Suprapubic skin (tissue), 4 donors: ENCODE data around the gene MYD88. TPM values are rescaled to one million over a fixed set of nuclear protein-coding genes. Genes with fewer than 3 reads are reported as not detected.

Source experiments
- DNase-seq, 2 donors: peaks; one replicate each; pipeline ENCODE4 v3.0.0-alpha.2; 2019; ENCODE audit warnings: low spot score in 2 of 2
- H3K27ac ChIP-seq: fragments of 200-600 bp; sonication (generic); one replicate; pipeline ENCODE4 v1.5.1; 2019
- H3K27me3 ChIP-seq: fragments of 200-600 bp; sonication (generic); one replicate; pipeline ENCODE4 v1.5.1; 2019
- H3K36me3 ChIP-seq: fragments of 200-600 bp; sonication (generic); one replicate; pipeline ENCODE4 v1.5.1; 2019
- H3K4me1 ChIP-seq: fragments of 200-600 bp; sonication (generic); one replicate; pipeline ENCODE4 v1.5.1; 2019
- H3K4me3 ChIP-seq: fragments of 200-600 bp; sonication (generic); one replicate; pipeline ENCODE4 v1.5.1; 2019; ENCODE audit warnings: mild to moderate bottlenecking
- H3K9me3 ChIP-seq: fragments of 200-600 bp; sonication (generic); one replicate; pipeline ENCODE4 v1.5.1; 2019
- CTCF ChIP-seq, 2 donors: fragments of 200-600 bp in 1 of 2; fragments of 450-650 bp in 1 of 2; sonication (generic) in 1 of 2; IDR thresholded peaks; one replicate each; pipeline ENCODE4 v1.5.1; 2016 to 2019; ENCODE audit warnings: antibody characterized with exemption in 2 of 2, mild to moderate bottlenecking in 1 of 2, moderate library complexity in 1 of 2
- EP300 ChIP-seq: sonication (generic); formaldehyde crosslinking; IDR thresholded peaks from one replicate; pipeline ENCODE4 v1.6.1; 2017; ENCODE audit warnings: antibody characterized with exemption
- POLR2A ChIP-seq, 2 donors: fragments of 450-650 bp; IDR thresholded peaks; one replicate each; pipeline ENCODE4 v1.6.1; 2017; ENCODE audit warnings: antibody characterized with exemption in 2 of 2, mild to moderate bottlenecking in 2 of 2, moderate library complexity in 2 of 2
- POLR2AphosphoS5 ChIP-seq, 3 donors: sonication (generic); formaldehyde crosslinking; IDR thresholded peaks; one replicate each; pipeline ENCODE4 v1.6.1; 2017; ENCODE audit warnings: antibody characterized with exemption in 3 of 3
- WGBS: methylation state at CpG from one replicate; pipeline ENCODE4 v1.1.5; 2018; 5-methylcytosine and 5-hydroxymethylcytosine counted together
- total RNA-seq, 4 donors: library from RNA; depleted of rRNA; stranded (reverse); fragments of >200 nt; gene quantifications; one replicate each; pipeline ENCODE4 v1.1.0, GENCODE V29; 2016

The MYD88 gene
- total RNA-seq, 4 donors from 2014 or later, result 21.6 to 33.2 (median 28.1) TPM

- Histone ChIP-seq H3K27me3 (no peaks in the 10 kb centered on the region), H3K27ac (no peak overlapping the region), H3K4me1 (peaks cover 31% of the 10 kb centered on the region), H3K36me3 (peaks cover 26% of the 10 kb centered on the region), H3K4me3 (no peak overlapping the region), H3K9me3 (peaks cover 6% of the 10 kb centered on the region)
- TF ChIP-seq EP300, result no peak
- TF ChIP-seq CTCF (IDR thresholded peaks at IDR 0.05), result no peak
- TF ChIP-seq POLR2A (IDR thresholded peaks at IDR 0.05), result no peak
- no peak for TF ChIP-seq POLR2AphosphoS5 (IDR thresholded peaks at IDR 0.05)
- WGBS, result 78% methylated on average over 2 of the region's 2 CpGs
- no peak for DNase-seq
These were observed 3.5 kb downstream of the MYD88 start for GRCh38 chr3:38141952-38142273.

- peaks cover 6% of the 10 kb centered on the region for H3K9me3 ChIP-seq
- no peak for TF ChIP-seq CTCF (IDR thresholded peaks at IDR 0.05)
- TF ChIP-seq POLR2A (IDR thresholded peaks at IDR 0.05), result no peak
- no peak for TF ChIP-seq EP300
- TF ChIP-seq POLR2AphosphoS5 (IDR thresholded peaks at IDR 0.05), result no peak
- H3K27ac ChIP-seq, result no peak overlapping the region
- peaks cover 26% of the 10 kb centered on the region for H3K36me3 ChIP-seq
- no peak overlapping the region for H3K4me3 ChIP-seq
- no peaks in the 10 kb centered on the region for H3K27me3 ChIP-seq
- 67% methylated on average over 1 of the region's 1 CpG for WGBS
- peak in 1 of 2 donors; percentile 48 for DNase-seq
- peaks cover 26% of the 10 kb centered on the region for H3K4me1 ChIP-seq
These were observed 4.5 kb downstream of the MYD88 start for GRCh38 chr3:38142959-38143358.

GRCh38 chr3:38143511-38143910 is 5.0 kb downstream of the MYD88 start:
- H3K9me3 ChIP-seq, result peaks cover 6% of the 10 kb centered on the region
- no peak for TF ChIP-seq CTCF (IDR thresholded peaks at IDR 0.05)
- TF ChIP-seq POLR2A (IDR thresholded peaks at IDR 0.05), result no peak
- no peak for TF ChIP-seq POLR2AphosphoS5 (IDR thresholded peaks at IDR 0.05)
- no peak for TF ChIP-seq EP300
- H3K27me3 ChIP-seq, result no peaks in the 10 kb centered on the region
- H3K27ac ChIP-seq, result no peak overlapping the region
- whole genome bisulfite sequencing, result 75% methylated on average over 3 of the region's 3 CpGs
- H3K4me3 ChIP-seq, result no peak overlapping the region
- peaks cover 26% of the 10 kb centered on the region for H3K36me3 ChIP-seq
- peak in 1 of 2 donors; percentile 53 for DNase-seq
- peaks cover 23% of the 10 kb centered on the region for H3K4me1 ChIP-seq

GRCh38 chr3:38146504-38146903 is 8.0 kb downstream of the MYD88 start:
- TF ChIP-seq POLR2A (IDR thresholded peaks at IDR 0.05) (no peak), EP300 (no peak), CTCF (IDR thresholded peaks at IDR 0.05) (no peak), POLR2AphosphoS5 (IDR thresholded peaks at IDR 0.05) (no peak)
- no peak for DNase-seq
- Histone ChIP-seq H3K36me3 (peaks cover 13% of the 10 kb centered on the region), H3K27me3 (no peaks in the 10 kb centered on the region), H3K4me3 (no peak overlapping the region), H3K4me1 (peaks cover 3% of the 10 kb centered on the region), H3K27ac (no peak overlapping the region), H3K9me3 (peaks cover 6% of the 10 kb centered on the region)
- WGBS, result 89% methylated on average over 2 of the region's 2 CpGs

GRCh38 chr3:38147421-38147820 is 9.0 kb downstream of the MYD88 start:
- Histone ChIP-seq H3K4me1 (peaks cover 4% of the 10 kb centered on the region), H3K36me3 (peaks cover 4% of the 10 kb centered on the region), H3K4me3 (no peak overlapping the region), H3K9me3 (peaks cover 6% of the 10 kb centered on the region), H3K27me3 (no peaks in the 10 kb centered on the region), H3K27ac (no peak overlapping the region)
- WGBS, result 83% methylated on average over 3 of the region's 3 CpGs
- no peak for DNase-seq
- TF ChIP-seq EP300 (no peak), CTCF (IDR thresholded peaks at IDR 0.05) (no peak), POLR2AphosphoS5 (IDR thresholded peaks at IDR 0.05) (no peak), POLR2A (IDR thresholded peaks at IDR 0.05) (no peak)
